Osteocyte (in vitro differentiated cells): ENCODE data around the gene MAT2B. TPM values are rescaled to one million over a fixed set of nuclear protein-coding genes. Genes with fewer than 3 reads are reported as not detected.

Experiments
- DNase-seq: peaks from one replicate; pipeline ENCODE4 v3.0.0; 2021; ENCODE audit warnings: mixed read lengths; ENCODE audit not compliant: unreplicated experiment; ENCODE audit errors: extremely low spot score
- H3K27ac Mint-ChIP-seq: one replicate; pipeline ENCODE4 v1.8.0; 2021; ENCODE audit warnings: mild to moderate bottlenecking, mixed read lengths; ENCODE audit not compliant: unreplicated experiment
- H3K27me3 Mint-ChIP-seq: one replicate; pipeline ENCODE4 v1.8.0; 2021; ENCODE audit warnings: mixed read lengths; ENCODE audit not compliant: unreplicated experiment
- H3K36me3 Mint-ChIP-seq: one replicate; pipeline ENCODE4 v1.8.0; 2021; ENCODE audit warnings: mixed read lengths; ENCODE audit not compliant: unreplicated experiment
- H3K4me1 Mint-ChIP-seq: one replicate; pipeline ENCODE4 v1.8.0; 2021; ENCODE audit warnings: mixed read lengths; ENCODE audit not compliant: unreplicated experiment
- H3K4me3 Mint-ChIP-seq: one replicate; pipeline ENCODE4 v1.8.0; 2021; ENCODE audit warnings: mild to moderate bottlenecking, moderate library complexity, mixed read lengths; ENCODE audit not compliant: unreplicated experiment
- H3K9me3 Mint-ChIP-seq: one replicate; pipeline ENCODE4 v1.8.0; 2021; ENCODE audit warnings: mixed read lengths; ENCODE audit not compliant: unreplicated experiment
- total RNA-seq: library from RNA; stranded (reverse); gene quantifications from 2 replicates; pipeline ENCODE4 v1.2.1, GENCODE V29; 2021
- TF ChIP-seq, protein P1 (sequence below): fragments of 200-600 bp; sonication (generic); IDR thresholded peaks from 2 replicates; pipeline ENCODE4 v1.5.0; 2021; ENCODE audit warnings: antibody characterized with exemption, mild to moderate bottlenecking, moderate library complexity

Gene MAT2B
- total RNA-seq, 1 donor from 2014 or later = 47.0 TPM

DNA sequence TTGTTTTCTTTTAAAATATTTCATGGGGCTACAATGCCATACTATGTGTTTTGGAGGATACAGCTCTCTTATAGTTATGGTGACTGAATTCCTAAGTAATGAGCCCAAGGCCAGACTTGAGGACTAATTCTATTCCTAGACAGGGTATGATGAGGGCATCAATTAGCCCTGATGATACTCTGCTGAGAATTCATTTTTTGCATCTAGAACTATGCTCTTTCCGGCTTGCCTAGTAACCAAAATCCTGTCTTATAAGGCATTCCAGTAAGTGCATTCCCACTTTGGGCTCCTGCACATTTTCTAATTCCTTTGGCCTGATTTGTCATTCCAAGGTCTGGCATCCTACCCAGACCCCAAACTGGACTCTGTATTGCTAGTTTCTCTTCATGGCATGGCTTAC is 62.4 kb downstream of the MAT2B start:
- no peak for DNase-seq
- H3K4me3 Mint-ChIP-seq = no peak overlapping the region

More for the DNA sequence above, 62.4 kb downstream of the MAT2B start:
- Mint-ChIP-seq H3K4me1 (peaks cover 12% of the 10 kb centered on the region), H3K36me3 (no peaks in the 10 kb centered on the region), H3K27me3 (peaks cover 57% of the 10 kb centered on the region), H3K27ac (no peak overlapping the region), H3K9me3 (no peaks in the 10 kb centered on the region)
- TF ChIP-seq, protein P1, sequence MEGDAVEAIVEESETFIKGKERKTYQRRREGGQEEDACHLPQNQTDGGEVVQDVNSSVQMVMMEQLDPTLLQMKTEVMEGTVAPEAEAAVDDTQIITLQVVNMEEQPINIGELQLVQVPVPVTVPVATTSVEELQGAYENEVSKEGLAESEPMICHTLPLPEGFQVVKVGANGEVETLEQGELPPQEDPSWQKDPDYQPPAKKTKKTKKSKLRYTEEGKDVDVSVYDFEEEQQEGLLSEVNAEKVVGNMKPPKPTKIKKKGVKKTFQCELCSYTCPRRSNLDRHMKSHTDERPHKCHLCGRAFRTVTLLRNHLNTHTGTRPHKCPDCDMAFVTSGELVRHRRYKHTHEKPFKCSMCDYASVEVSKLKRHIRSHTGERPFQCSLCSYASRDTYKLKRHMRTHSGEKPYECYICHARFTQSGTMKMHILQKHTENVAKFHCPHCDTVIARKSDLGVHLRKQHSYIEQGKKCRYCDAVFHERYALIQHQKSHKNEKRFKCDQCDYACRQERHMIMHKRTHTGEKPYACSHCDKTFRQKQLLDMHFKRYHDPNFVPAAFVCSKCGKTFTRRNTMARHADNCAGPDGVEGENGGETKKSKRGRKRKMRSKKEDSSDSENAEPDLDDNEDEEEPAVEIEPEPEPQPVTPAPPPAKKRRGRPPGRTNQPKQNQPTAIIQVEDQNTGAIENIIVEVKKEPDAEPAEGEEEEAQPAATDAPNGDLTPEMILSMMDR = no peak

Other genes with a start within 250 kb of the MAT2B start
- 163 and 165 TPM in 2 replicates for gene CCNG1, start 68.0 kb upstream of the MAT2B start, total RNA-seq
- gene NUDCD2, start 45.5 kb upstream of the MAT2B start, total RNA-seq = 25.1 and 30.0 TPM in 2 replicates
- gene HMMR, start 45.0 kb upstream of the MAT2B start, total RNA-seq = 4.5 and 5.5 TPM in 2 replicates